Neuron (in vitro differentiated cells): ENCODE results near the gene KRTAP5-9.

ENCODE experiments used
- H2AFZ ChIP-seq: one replicate; pipeline ENCODE4 v1.6.1; 2013; ENCODE audit warnings: low read depth, mild to moderate bottlenecking, inconsistent platforms, low read length, moderate library complexity
- H3K27me3 ChIP-seq: one replicate; pipeline ENCODE4 v1.6.1; 2013; ENCODE audit warnings: low read length; ENCODE audit not compliant: insufficient read depth
- H3K36me3 ChIP-seq: one replicate; pipeline ENCODE4 v1.6.1; 2013; ENCODE audit warnings: low read length; ENCODE audit not compliant: insufficient read depth
- H3K4me1 ChIP-seq: one replicate; pipeline ENCODE4 v1.6.1; 2013; ENCODE audit warnings: low read length; ENCODE audit not compliant: insufficient read depth
- H3K4me3 ChIP-seq: 2 replicates; pipeline ENCODE4 v1.5.1; 2013; ENCODE audit warnings: mild to moderate bottlenecking, low read length, moderate library complexity
- H3K9me3 ChIP-seq: one replicate; pipeline ENCODE4 v1.6.1; 2013; ENCODE audit warnings: low read length

The KRTAP5-9 gene, protein sequence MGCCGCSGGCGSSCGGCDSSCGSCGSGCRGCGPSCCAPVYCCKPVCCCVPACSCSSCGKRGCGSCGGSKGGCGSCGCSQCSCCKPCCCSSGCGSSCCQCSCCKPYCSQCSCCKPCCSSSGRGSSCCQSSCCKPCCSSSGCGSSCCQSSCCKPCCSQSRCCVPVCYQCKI

DNA sequence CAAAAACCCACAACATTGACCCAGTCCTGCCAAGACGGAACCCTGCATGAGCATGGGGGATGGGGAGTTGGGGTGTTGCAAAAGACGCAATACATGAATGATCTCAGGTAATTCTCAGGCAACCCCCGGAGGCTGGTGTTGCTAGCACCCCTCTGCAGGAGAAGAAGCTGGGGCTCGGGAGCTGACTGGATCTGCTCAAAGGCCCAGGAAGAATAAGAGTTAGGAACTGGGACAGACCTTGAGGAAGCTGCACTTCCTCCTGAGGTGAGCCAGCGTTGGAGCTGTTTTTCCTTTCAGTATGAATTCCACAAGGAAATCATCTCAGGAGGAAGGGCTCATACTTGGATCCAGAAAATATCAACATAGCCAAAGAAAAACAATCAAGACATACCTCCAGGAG is at the start of gene KRTAP5-9:
TSS of gene KRTAP5-9 (plus strand) at position 301 of the 400 bp plus-strand sequence. CDS start 238 bp downstream, outside the sequence.
- H3K36me3 ChIP-seq: no peaks in the 10 kb centered on the region
- no peak within 1 kb of the TSS for H2AFZ ChIP-seq
- no peaks in the 10 kb centered on the region for H3K27me3 ChIP-seq
- no peak within 1 kb of the TSS for H3K4me3 ChIP-seq
- no peaks in the 10 kb centered on the region for H3K9me3 ChIP-seq
- no peaks in the 10 kb centered on the region for H3K4me1 ChIP-seq

DNA sequence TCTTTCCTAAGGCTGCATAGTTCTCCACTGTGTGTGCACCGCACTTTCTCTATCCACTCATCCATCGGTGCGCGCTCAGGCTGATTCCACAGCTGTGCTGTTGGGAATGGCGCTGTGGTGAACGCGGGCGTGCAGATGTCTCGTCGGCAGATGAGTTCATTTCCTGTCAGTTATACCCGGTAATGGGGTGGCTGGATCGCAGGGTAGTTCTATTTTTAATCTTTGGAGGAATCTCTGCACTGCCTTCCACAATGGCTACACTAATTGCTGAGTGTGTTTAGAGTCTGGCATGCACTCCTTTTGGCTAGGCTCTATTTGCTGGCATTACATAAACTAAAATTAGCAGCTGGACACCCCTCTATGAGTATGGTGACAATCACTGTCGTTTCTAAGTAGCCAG is 49.1 kb upstream of the KRTAP5-9 start:
- Histone ChIP-seq H3K27me3 (no peaks in the 10 kb centered on the region), H3K36me3 (peaks cover 52% of the 10 kb centered on the region), H3K4me3 (no peak overlapping the region), H3K9me3 (peaks cover 9% of the 10 kb centered on the region), H3K4me1 (no peaks in the 10 kb centered on the region), H2AFZ (no peak overlapping the region)

DNA sequence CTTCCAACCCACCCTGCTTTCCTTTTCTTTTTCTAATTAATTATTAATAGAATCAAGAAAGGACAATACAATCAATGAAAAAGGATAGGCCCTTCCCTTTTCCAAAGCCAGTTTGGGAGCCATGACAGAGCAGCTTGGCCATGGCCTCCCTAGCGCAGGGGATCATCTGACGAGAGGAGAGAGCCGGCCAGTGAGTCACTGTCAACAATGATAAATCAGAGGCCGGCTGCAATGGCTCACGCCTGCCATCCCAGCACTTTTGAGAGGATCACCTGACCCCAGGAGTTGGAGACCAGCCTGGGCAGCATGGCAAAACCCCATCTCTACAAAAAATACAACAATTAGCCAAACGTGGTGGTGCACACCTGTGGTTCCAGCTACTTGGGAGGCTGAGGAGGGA is 48.7 kb upstream of the KRTAP5-9 start:
- H3K4me3 ChIP-seq: no peak overlapping the region
- no peak overlapping the region for H2AFZ ChIP-seq
- peaks cover 4% of the 10 kb centered on the region for H3K4me1 ChIP-seq
- H3K27me3 ChIP-seq: no peaks in the 10 kb centered on the region
- H3K9me3 ChIP-seq: peaks cover 9% of the 10 kb centered on the region
- peaks cover 51% of the 10 kb centered on the region for H3K36me3 ChIP-seq

DNA sequence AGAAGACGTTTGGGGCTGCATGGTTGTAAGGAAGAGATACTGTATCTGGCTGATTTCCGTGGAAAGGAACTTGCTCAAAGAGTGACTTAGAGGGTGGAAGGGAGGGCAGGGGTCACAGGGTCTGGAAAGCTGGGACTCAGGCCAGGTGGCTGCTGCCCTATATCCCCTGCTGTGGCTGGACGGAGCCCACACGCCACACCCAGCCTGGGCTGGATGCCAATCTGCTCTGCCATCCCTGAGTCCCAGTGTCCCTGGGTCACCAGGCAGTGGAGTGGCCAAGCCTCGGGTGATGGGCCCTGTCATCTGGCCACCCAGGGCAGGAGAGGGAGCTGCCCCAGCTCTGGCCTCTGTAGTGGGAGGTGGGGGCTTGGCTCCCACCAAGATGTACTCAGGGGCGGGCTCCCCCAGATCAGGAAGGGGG is 47.6 kb upstream of the KRTAP5-9 start:
- peaks cover 7% of the 10 kb centered on the region for H3K4me1 ChIP-seq
- H3K9me3 ChIP-seq: peaks cover 8% of the 10 kb centered on the region
- no peak overlapping the region for H3K4me3 ChIP-seq
- no peak overlapping the region for H2AFZ ChIP-seq
- H3K36me3 ChIP-seq: peaks cover 47% of the 10 kb centered on the region
- no peaks in the 10 kb centered on the region for H3K27me3 ChIP-seq

DNA sequence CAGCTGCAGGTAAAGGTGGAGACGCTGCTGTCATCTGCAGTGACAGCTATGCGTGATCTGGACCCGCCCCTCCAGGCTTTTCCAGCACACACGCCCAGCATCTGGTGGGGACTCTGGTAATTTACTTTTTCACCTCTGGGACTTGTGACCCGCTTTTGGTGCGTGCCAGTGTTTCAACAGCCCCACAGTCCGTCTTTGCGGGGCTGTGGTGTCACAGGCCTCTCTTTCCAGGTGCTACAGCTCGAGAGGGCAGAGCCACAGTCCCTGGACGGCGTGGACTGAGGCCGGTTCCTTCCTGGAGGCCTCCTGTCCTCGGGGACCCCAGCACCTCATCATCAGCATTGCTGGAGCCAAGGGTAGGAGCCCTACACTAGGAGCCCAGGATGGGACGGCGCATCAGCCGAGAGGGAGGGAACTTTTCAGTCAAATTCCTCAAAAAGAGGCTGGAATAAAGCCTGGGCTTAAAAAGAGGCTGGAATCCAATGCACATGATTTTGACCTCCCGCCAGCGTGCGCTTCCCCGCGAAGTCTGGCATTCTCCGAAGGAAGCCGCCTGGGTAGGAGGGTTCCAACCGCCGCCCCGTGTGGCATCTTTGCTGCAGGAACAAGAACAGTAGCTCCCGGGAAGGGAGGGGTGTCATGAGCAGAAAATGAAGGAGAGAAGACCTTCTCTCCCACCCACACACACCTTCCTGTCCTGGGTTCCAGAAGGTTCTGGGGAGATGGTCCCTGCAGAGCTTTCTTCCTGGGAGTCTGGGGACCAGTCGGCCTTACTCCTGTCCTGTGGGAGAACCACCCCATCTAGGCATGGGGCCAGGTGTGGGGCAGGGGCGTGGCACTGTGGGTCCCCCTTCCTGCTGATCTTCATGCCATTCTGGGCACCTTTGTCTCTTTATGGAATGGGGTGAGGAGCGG is 46.9 kb upstream of the KRTAP5-9 start:
- no peak overlapping the region for H3K4me3 ChIP-seq
- no peaks in the 10 kb centered on the region for H3K27me3 ChIP-seq
- H3K4me1 ChIP-seq: peaks cover 7% of the 10 kb centered on the region
- H2AFZ ChIP-seq: no peak overlapping the region
- H3K36me3 ChIP-seq: peaks cover 40% of the 10 kb centered on the region
- peaks cover 1% of the 10 kb centered on the region for H3K9me3 ChIP-seq

DNA sequence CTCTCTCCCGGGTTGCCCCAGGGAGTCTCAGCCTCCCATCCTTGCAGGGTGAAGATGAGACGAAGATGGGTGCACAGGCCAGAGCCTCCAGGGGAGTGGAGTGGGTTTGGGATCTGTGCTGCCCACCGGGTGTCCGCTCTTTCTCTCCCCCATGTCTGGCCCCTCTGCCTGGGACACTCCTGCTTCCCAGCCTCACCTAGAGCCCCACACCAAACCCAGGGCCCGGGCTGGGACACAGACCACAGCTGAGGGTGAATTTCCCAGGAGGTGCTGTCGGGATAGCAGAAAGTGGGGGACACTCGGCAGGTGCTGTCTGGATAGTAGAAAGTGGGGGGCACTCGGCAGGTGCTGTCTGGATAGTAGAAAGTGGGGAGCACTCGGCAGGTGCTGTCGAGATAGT is 46.2 kb upstream of the KRTAP5-9 start:
- peaks cover 38% of the 10 kb centered on the region for H3K36me3 ChIP-seq

DNA sequence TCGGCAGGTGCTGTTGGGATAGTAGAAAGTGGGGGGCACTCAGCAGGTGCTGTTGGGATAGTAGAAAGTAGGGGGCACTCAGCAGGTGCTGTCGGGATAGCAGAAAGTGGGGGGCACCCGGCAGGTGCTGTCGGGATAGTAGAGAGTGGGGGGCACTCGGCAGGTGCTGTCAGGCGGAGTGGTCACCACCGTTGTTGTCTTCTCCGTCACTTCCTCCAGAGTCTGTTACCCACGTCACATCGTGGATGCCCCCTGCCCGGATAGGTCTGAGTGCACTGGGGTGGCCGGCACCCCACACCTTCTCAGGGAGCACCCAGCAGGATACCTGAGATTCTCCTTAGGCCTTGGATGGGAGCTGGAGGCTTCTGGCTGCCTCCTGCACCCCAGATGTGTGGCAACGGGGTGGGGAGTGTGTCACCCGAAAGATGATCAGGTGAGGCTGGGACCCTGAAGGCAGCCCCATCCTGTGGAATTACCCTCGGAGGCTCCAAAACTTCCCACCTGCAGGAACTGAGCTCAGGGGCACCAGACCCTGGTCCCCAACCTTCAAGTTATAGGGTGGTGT is 45.3 kb upstream of the KRTAP5-9 start:
- Histone ChIP-seq H3K9me3 (no peaks in the 10 kb centered on the region), H3K36me3 (peaks cover 28% of the 10 kb centered on the region), H3K4me3 (no peak overlapping the region), H3K27me3 (no peaks in the 10 kb centered on the region), H3K4me1 (peaks cover 7% of the 10 kb centered on the region), H2AFZ (no peak overlapping the region)

More for the DNA sequence above, 46.2 kb upstream of the KRTAP5-9 start:
- Histone ChIP-seq H3K27me3 (no peaks in the 10 kb centered on the region), H2AFZ (no peak overlapping the region), H3K4me3 (no peak overlapping the region), H3K4me1 (peaks cover 7% of the 10 kb centered on the region), H3K9me3 (no peaks in the 10 kb centered on the region)

DNA sequence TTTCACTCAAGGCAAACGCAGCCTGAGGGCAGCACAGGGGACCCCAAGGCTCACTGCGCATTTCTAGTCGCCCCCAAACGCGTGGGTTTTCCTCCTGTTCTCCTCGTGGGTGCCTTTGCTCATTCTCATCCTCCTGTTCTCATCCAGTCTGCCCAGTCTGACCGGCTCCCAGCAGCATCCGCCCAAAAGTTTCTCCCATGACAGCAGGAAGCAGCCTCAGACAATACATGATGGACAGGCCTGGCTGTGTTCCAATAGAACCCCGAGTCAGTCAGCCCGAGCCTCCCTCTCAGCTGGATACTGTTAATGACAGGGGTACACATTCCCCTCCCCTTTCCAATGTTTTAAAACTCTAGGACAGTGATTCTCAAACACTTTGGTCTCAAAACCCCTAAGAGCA is 43.7 kb upstream of the KRTAP5-9 start:
- H3K4me1 ChIP-seq: peaks cover 7% of the 10 kb centered on the region
- peaks cover 13% of the 10 kb centered on the region for H3K36me3 ChIP-seq
- H3K27me3 ChIP-seq: no peaks in the 10 kb centered on the region
- H2AFZ ChIP-seq: no peak overlapping the region
- no peaks in the 10 kb centered on the region for H3K9me3 ChIP-seq
- no peak overlapping the region for H3K4me3 ChIP-seq

DNA sequence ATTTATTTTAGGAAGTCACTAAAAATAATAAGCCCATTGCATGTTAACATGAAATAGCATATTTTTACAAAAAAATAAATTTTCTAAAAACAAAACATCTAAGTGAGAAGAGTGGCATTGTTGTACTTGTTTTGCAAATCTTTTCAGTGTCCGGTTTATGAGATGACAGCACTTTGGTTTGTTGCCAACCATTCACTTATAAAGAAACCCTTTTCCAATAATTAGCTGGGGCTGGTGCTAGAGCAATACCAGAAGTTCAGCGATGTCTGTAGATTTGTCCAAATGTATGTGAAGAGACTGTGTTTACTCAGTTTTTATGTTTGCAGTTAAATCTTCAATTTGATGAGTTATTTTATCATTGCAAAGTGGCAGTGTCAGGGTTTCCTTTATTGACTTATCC is 43.2 kb upstream of the KRTAP5-9 start:
- Histone ChIP-seq H2AFZ (no peak overlapping the region), H3K4me3 (no peak overlapping the region), H3K36me3 (peaks cover 10% of the 10 kb centered on the region), H3K9me3 (no peaks in the 10 kb centered on the region), H3K27me3 (no peaks in the 10 kb centered on the region), H3K4me1 (peaks cover 7% of the 10 kb centered on the region)

DNA sequence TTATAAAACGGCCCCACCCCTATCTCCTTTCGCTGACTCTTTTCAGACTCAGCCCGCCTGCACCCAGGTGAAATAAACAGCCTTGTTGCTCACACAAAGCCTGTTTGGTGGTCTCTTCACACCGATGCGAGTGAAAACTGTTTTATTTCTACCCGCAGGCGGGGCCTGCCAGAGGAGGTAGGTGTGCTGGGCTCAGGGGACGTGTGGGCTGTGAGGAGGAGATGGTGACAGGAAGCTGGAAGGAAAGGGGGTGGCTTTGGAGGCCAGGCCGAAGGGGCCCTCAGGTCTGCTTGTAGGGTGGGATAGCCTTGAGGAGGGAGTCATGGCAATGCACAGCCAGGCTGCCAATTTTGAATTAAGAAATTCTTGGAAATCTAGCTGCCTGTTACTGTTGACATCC is 42.4 kb upstream of the KRTAP5-9 start:
- Histone ChIP-seq H3K4me1 (peaks cover 7% of the 10 kb centered on the region), H3K36me3 (peaks cover 6% of the 10 kb centered on the region), H3K9me3 (peaks cover 1% of the 10 kb centered on the region), H2AFZ (no peak overlapping the region), H3K4me3 (no peak overlapping the region), H3K27me3 (no peaks in the 10 kb centered on the region)

DNA sequence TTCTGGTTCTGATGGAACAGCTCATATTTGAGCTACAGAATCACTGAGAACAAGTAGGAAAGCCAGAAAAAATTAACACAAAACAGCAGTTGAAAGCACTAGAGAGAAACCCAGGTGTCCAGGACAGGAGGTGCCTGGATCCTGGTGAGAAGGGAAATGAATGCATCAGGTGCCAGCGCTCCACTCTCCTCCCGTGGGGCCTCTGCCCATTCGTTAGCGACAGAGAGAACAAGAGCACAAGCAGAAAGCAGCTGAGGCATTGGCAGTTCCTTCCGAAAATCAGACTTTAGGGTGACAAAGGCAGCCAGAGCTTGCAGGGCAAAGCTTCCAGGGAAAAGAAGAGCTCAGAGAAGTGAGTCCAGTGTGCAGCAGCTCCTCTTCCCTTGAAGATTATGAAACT is 41.1 kb upstream of the KRTAP5-9 start:
- Histone ChIP-seq H3K36me3 (no peaks in the 10 kb centered on the region), H3K9me3 (peaks cover 2% of the 10 kb centered on the region), H3K27me3 (no peaks in the 10 kb centered on the region), H2AFZ (no peak overlapping the region), H3K4me1 (peaks cover 7% of the 10 kb centered on the region), H3K4me3 (no peak overlapping the region)

DNA sequence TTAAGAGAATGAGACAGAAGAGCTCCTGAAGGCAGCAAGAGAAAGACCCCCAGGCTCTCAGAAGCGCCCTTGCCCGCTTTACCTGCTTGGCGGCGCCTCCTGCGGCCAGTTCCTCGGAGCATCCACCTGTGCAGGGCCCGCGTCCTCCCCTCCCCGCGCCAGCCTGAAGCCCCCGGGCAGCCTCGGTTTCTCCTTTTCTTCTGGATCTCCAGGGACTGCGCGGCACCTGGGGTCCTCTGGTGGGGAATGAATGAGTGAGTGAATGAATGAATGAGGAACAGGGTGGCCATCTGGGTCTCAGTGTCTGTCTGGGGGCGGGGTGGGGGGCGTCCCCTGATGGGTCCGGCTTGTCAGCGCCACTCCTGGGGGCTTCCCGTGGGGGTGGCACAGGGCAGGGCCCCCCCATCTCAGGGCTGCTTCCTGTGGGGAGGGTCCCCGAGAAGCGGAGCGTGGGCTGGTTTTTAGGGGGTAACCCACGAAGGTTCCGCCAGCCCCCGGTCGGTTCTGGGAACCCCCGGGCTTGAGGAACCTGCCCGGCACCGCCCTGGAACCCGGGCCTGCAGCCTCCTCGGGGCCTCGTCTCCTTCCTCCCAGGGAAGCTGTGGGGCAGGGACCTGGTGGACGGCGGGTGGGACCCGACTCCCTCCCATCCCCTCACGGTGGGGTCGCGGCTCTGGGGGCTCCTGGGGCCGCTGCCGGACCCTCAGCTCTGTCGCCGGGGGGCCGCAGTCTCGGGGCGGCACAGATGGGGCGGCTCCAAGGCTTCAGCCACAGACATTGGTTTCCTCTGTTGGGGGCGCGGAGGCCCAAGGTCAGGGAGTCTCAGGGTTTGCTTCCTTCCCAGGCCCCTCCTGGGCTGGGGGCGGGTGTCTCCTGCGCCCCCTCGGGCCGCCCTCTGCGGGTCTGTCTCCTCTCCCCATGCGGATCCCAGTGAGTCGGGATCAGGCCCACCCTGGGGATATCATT is 29.4 kb upstream of the KRTAP5-9 start:
- no peaks in the 10 kb centered on the region for H3K4me1 ChIP-seq
- H3K4me3 ChIP-seq: no peak overlapping the region
- no peak overlapping the region for H2AFZ ChIP-seq
- H3K9me3 ChIP-seq: no peaks in the 10 kb centered on the region
- no peaks in the 10 kb centered on the region for H3K36me3 ChIP-seq
- no peaks in the 10 kb centered on the region for H3K27me3 ChIP-seq
